KBM-7 (cell line): ENCODE results near the gene HENMT1.
A peak's percentile ranks its signal among the peaks of the same experiment; 100 is the strongest.
"Not testable (repeated sequence)": the region's sequence is repeated elsewhere in the genome, so short reads cannot be mapped to it uniquely, and the experiment has no call there.

ENCODE experiments used
- DNase-seq: peaks from one replicate; pipeline ENCODE4 v3.0.0-alpha.2; 2015
- in situ Hi-C: fragments of 300-500 bp; cut with MboI; formaldehyde crosslinking; loops from 2 replicates; pipeline ENCODE4 v1.14.3; 2020; ENCODE audit warnings: low sequenced_read_pairs, low pct_unique_long_range_greater_than_20kb, mixed read lengths

The HENMT1 gene

DNA sequence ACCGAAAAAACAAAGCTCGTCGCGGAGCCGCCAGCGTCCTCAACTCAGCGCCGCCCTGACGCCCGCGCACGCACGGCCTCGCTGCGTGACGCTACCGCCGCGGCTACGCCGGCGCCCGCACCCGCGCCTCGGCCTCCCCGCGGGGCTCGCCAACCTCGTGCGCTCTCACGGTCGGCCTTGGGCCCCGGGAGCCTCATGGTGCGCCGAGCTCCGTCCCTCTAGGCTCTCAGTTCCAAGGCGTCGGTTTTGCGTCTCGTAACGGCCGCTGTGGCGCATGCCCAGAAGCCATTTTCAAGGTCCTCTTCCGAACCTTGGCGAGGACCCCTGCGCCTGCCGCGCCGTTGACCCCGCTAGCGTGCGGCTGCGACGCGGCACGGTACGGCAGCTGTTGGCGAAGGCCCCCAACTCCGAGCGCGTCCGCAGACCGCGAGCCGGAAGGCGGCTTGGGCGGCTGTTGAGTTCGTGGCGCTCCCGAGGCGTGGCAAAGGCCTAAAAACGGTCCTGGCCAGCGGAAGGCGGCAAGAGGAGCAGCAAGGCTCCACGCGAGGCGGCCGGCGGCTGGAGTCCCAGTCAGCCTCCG is at the start of gene HENMT1:
Gene HENMT1, minus strand, starts transcription at position 64 of the 580 bp plus-strand sequence. CDS start 1,209 bp downstream, outside the sequence.
- in situ Hi-C loops = no loop called here

DNA sequence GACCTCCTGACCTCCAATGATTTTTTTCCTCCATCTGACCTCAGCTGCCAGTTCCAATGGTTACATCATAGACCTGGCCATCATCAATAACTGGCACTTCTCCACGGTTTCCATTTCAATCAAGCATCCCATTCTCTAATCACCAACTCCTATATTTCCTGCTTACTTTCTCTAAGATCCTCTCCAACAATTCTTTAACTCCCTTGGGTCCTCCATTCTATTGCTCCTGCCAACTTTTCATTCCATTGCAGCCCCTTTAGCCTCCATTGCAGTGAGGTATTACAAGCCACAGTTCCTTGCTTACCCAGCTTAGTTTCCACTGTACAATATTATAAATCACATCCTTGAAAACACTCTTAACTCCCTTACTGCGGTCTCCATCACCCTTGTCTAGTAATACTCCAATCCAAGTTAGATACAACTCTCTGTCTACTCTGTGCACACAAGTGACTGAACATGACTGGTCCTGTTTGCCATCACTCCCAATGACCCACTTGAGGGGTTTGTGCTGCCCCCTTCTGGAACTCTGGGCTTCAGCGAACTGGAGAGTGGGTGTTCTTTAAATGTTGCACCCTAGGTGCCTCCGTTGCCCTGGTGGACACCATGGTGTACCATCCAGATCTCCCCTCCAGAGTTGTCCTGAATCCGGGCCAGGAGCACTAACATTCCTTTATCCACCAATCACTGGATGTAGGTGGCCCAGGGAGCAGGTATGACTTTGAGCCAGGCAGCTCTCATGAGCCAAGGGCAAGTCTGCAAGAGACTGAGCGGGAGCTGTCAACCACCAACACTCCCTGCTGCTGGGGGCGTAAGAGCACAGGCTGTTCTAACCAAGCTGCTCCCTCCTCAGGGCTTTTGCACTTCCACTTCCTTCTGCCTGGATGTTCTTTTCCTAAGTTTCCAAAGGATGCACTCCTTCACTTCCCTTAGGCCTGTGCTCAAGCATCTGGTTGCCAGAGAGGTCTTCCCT is 48.1 kb upstream of the HENMT1 start:
- in situ Hi-C loops = no loop called here
- peak; percentile 58 for DNase-seq

More for the DNA sequence above, at the start of gene HENMT1:
- DNase-seq = no peak

DNA sequence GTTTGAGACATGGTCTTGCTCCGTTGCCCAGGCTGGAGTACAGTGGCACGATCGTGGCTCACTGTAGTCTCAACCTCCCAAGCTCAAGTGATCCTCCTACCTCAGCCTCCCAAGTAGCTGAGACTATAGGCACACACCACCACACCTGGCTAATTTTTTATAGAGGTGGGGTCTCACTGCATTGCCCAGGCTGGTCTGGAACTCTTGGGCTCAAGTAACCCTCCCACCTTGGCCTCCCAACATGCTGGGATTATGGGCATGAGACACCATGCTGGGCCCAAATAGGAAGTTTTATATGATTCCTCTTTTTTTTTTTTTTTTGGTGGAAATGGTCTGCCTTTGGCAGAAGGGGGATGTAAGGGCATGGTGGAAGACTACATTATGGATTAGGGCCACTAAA is 45.8 kb upstream of the HENMT1 start:
- no peak for DNase-seq
- in situ Hi-C loops = no loop called here

DNA sequence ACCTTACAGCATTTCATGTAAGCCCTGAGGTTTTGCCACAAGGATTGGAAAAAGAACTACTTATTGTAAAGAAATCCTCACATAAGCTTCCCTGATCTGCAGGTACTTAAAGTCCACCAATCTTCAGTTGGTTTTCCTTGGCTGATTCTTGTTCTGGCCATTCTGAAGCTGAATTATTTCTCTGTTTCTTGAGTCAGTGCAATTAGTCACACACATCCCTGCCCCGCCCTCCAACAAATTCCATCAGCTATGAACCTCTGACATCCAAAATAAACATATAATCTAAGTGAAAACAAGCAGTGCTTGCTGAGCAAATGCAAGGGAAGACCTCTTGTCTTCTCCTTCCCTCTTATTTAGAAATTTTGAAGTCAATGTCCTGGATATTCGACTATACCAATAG is 43.6 kb upstream of the HENMT1 start:
- in situ Hi-C loops = no loop called here
- DNase-seq = no peak

DNA sequence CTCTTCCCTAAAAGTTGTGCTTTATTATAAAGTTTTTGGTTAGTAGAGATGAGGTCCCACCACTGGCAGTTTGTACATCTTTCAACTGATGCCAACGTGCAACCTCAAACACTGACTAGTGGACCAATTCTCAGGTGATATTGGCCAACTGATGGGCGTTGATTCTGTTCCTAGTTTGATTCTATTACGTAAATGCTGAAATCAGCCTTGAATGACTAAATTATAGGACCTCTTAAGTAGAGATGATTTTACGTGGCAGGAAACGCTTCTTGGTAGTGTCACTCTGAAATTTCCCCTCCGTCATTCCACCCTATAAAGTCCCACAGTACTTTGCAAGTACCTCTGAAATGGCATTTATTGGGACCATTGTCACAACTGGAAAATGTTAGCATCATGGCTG is 43.0 kb upstream of the HENMT1 start:
- in situ Hi-C loops = no loop called here
- no peak for DNase-seq

DNA sequence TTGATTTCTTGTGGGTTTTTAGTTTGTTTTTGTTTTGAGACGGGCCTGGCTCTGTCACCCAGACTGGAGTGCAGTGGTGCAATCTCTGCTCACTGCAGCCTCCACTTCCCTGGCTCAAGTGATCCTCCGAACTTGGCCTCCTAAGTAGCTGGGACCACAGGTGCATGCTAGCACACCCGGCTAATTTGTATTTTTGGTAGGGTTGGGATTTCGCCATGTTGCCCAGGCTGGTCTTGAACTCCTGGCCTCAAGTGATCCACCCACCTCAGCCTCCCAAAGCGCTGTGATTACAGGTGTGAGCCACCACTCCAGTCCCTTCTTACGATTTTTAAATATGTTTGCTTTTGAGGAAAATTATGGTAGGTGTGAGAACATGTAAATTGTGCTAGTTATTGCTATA is 41.2 kb upstream of the HENMT1 start:
- DNase-seq, in situ Hi-C loops: not testable (repeated sequence)

DNA sequence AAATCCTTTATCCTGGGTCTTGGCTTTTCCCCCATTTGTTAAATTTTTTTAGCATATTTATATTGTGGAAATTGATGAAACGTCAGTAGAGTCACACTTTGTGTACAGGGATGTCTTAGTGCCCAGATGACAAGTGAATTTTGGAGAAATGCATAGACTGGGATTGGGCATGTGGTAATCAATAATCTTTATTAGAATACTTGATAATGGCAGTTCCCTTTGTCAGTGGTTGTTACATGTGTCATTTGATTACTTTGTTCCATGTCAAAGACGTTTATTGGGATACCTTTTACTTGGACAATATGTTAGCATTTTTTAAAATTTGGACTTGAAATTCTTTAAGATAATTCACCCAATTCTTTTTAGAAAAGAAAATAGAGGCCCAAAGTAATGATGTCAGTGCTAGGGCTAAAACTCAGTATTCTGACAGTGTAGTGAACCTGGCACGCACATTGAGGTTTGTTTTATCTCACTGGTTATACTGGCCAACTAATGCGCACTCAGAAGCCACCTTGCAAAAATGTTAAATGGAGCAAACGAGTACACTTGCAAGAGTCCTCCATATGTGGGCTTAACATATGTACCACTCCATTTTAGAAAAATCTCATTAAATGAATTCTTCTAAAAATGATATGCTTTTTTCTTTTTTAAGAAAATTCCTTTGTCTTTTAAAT is 40.4 kb upstream of the HENMT1 start:
- DNase-seq = no peak
- in situ Hi-C loops = no loop called here

DNA sequence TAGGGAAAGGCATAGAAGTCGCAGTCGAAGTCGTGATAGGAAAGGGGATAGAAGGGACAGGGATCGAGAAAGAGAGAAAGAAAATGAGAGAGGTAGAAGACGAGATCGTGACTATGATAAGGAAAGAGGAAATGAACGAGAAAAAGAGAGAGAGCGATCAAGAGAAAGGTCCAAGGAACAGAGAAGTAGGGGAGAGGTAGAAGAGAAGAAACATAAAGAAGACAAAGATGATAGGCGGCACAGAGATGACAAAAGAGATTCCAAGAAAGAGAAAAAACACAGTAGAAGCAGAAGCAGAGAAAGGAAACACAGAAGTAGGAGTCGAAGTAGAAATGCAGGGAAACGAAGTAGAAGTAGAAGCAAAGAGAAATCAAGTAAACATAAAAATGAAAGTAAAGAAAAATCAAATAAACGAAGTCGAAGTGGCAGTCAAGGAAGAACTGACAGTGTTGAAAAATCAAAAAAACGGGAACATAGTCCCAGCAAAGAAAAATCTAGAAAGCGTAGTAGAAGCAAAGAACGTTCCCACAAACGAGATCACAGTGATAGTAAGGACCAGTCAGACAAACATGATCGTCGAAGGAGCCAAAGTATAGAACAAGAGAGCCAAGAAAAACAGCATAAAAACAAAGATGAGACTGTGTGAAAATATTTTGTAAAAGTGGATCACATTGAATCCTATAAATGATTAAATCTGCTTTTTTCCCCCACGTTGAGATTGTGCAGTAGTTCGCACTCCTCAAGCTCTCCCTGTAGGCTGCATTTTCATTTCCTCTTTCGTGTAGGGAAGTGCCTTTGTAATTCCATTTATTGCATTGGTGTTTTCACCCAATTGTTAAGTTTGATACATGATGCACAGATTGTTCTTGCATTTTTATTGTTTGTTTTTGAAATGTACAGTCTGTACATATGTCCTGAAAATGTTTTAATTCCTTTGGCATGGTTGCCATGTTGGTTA is 38.8 kb upstream of the HENMT1 start:
- in situ Hi-C loops = no loop called here
- no peak for DNase-seq

DNA sequence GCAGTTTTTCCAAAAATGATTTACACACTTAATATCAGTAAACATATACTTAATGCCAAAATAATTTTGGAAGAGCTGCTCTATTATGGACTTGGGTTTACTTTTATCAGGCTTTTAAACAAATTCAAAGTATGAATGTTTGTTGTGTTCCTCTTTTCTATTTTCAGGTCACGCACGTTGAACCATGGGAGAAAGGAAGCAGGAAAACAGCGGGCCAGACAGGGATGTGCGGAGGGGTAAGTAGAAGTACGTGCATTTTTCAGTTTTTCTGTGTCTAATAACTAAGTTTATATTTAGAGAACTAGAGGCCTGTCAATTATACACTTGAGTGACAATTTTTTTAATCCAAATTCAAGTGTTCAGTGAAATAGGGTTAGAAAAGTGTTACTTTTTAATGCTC is 34.6 kb upstream of the HENMT1 start:
- in situ Hi-C loops = no loop called here

DNA sequence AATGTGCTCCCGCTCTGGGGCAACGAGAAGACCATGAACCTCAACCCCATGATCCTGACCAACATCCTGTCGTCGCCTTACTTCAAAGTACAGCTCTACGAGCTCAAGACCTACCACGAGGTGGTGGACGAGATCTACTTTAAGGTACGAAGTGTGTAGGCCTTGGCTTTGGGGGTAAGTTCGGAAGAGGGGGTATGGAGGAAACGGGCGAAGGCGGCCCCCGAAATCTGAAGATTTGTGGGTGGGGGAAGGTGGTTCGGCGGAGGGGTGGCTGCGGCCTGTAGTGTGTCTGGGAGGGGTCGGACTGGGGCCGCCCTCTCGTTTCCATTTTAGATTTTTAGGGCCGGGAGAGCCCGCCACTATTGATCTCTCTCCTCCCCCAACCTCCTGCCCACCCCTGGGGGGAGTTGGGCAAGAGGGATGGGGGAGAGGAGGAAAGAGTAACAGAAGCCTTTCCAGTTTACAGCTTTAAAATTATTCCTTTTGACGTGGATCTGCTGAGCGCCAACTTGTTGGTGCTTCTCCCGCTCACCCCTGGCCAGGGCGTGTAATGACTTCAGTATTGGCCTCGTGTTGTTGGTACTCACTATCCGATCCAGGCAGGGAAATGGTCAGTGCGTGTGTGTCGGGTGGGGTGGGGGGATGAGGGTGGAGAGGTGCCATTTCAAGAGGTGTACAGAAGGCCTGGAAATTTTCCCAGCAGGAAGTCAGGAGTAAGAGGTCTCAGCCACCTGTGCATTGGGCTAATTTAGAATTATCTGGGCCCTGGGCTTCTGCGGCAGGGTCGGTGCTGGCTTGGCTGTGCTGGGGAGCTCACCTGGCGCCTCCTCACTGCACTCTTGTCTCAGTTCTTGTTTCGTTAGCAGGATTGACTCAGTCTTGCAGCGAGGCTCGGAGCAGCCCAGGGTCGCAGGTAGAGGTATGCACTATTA is 32.1 kb upstream of the HENMT1 start:
- in situ Hi-C loops = no loop called here
- peak; percentile 86 for DNase-seq

More for the DNA sequence above, 34.6 kb upstream of the HENMT1 start:
- peak; percentile 68 for DNase-seq

DNA sequence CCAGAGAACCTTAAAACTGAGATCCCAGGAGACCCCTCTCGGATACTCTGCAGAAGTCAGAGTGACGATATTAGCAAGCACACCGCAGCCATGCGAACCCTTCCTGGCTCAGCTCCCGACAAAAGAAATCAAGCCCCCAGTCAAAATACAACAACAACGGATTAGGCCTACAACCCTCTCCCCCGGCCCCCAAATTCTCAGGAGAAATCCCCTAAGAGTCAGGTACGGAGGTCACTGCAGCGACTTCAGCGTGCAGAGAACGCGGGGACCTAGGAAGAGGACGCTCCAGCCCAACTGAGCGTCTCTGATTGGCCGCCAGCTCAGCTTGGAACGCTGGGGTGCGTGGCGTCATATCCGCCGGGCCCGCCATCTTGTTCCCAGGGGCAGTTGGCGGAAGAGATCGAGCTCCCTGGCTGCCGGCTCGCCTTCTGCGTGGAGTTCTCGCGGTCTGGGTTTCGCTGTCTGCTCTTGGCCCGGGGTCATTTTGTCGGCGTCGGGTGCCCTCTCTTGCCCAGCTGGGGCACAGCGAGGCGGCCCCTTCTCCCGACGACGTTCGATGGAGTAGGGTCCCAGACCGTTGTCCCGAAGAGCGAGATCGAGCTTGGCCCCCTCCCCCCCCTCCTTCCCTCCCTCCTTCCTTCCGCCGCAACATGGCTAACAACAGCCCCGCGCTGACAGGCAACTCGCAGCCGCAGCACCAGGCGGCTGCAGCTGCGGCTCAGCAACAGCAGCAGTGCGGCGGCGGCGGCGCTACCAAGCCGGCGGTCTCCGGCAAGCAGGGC is 31.2 kb upstream of the HENMT1 start, which contains the start of gene PRPF38B:
Gene PRPF38B, plus strand, starts transcription at position 369 of the 782 bp plus-strand sequence. Its CDS starts 282 bp downstream, at position 651.
- DNase-seq = peak; percentile 96
- in situ Hi-C loops = no loop called here

DNA sequence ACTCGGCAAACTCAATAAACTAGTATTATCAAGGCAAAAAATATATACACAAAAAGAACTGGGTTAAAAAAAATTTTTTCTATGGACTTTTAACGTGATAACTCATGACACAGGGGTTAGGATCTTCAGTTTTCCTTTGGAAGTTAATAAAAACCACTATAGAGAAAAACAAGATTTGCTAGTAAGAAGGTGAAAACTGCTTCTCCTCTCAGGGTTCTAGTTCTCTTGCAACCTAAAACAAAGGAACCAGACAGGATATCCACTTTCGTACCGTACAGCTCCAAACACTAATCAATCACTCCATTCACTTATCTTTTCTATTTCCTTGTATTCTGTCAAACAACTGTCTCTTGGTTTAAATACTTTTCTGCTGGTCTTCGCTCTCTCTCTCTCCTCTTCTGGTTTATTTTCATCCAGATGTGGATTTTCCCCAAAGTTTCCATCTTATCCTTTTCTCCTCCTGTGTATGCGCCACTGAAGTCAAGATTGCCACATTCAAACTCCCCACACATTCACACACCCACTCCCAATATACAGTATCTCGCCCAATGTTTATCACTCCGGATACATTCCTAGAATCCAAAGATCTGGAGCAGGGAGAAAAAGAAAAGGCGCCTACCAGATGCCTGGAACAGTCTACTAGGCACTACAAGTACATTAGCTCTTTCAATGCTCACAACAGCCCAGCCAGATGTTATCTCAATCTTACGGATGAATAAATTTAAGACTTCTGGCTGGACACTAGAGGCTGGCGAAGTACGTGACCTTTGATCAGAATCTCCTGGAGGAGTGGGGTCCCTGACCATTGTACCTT is 30.4 kb upstream of the HENMT1 start:
- in situ Hi-C loops = no loop called here
- DNase-seq = no peak

DNA sequence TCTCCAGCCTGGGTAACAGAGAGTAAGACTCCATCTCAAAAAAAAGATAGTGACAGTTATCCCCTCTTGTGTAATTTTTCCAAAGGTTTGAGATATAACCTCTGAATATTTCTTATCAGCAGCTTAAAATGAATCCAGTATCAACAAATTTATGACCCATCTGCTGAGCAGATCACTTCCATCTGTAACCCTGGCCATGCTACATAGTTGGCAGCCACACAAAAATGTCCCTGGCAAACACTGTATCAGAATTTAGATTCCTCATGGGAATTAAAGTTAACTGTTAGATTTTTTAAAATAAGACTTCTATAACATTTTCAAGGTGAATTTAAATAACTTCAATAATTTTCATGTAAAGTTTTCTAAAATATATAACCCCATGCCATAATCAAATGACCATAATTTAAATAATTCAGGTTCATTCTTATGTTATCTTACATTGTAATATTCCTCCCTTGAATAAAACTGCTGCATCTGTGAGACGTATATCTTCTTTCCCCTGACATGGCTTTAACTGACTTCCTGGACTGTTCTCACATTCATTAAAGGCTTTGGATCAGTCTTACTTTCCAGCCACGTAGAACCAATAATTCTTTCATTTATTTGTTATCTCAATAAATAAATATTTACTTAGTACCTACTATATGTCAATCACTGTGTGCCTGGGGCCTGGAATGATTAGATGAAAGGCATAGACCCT is 25.9 kb upstream of the HENMT1 start:
- DNase-seq = no peak
- in situ Hi-C loops = no loop called here

DNA sequence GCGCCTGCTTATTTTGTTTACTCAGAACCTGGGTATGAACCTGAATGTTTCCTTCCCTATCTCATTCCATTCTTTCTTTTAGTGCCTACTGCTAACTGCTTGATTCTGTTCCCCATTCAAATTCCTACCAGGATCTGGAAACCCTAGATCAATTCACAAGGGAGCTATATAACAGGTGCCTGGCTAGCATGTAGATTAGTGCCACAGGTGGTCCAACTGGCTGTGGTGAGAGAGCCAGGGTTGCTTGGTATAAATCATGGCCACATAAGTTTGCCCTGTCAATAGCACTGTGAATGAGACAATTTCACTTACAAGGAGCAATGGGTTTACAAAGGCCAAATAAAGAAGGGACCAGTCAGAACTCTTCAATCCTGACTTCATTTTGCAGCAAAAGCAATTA is 24.6 kb upstream of the HENMT1 start:
- in situ Hi-C loops = no loop called here
- no peak for DNase-seq

DNA sequence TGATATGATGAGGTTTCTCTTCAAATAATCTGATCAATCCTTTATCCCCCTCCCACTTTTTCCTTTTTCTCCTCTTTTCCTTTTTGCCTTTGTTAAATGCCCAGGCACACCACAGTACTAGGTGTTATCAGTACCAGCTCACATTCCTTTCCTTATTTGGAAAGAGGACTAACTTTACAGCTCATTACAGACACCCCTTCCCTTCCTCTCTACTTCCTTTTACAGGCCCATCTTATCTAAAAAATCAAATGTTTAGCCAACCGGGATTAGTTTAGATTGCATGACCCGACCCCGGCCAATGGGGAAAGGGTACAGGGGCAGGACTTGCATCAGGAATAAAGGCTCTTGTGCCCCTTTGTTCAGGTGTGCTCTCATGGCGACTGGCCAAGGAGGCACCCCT is 20.8 kb upstream of the HENMT1 start:
- peak; percentile 45 for DNase-seq
- in situ Hi-C loops = not testable (repeated sequence)
